ENCODE measurements around the gene UTY. TPM values are rescaled to one million over a fixed set of nuclear protein-coding genes. Genes with fewer than 3 reads are reported as not detected.

The UTY gene
- total and polyA plus RNA-seq, 2 of the 13 experiments (the other 11 are each of a cell fraction or from before 2014, with no cell fraction given): not detected

DNA sequence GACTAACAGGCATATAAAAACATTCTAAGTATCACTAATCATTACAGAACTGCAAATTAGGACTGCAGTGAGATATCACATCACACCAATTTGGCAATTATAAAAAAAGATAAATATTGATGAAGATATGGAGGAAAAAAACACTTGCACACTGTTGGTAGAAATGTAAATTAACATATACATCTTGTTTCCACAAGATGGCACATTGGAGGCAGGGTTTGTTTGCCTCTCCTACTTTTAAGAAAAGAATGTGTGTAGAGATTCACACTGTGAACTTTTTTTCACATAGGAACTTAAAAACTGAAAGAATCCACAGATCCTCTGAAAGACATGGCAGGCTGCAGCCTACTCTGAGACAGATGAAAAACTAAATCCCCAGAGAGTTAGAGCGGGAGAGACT is 21.4 kb upstream of the UTY start:
- Histone ChIP-seq H2AFZ (ENCODE audit: low read length) (no peak overlapping the region), H3K4me1 (ENCODE audit: insufficient read depth, low read length) (no peaks in the 10 kb centered on the region), H3K4me3 (replicated peaks in 1 of 3; ENCODE audit: insufficient read depth in 1 of 3, low read depth in 2 of 3, low read length in 3 of 3) (no peak overlapping the region), H3K27me3 (ENCODE audit: control insufficient read depth in 1 of 2, insufficient read depth in 2 of 2, low read length in 2 of 2) (no peaks in the 10 kb centered on the region), H3K36me3 (replicated peaks in 1 of 2; ENCODE audit: control insufficient read depth in 1 of 2, insufficient read depth in 2 of 2, low read length in 2 of 2) (no peaks in the 10 kb centered on the region), H4K20me1 (ENCODE audit: insufficient read depth, low read length) (no peaks in the 10 kb centered on the region), H3K9me3 (ENCODE audit: low read length) (no peaks in the 10 kb centered on the region; the same call in 1 of the 2 replicates), H3K79me2 (ENCODE audit: insufficient read depth, low read length) (no peaks in the 10 kb centered on the region), H3K27ac (ENCODE audit: extremely low read length, insufficient read depth, low read length) (no peak overlapping the region), H3K4me2 (ENCODE audit: low read depth, low read length) (no peak overlapping the region), H3K9ac (ENCODE audit: insufficient read depth, low read depth, low read length) (no peak overlapping the region)
- ATAC-seq (no peak), DNase-seq (ENCODE audit: low spot score) (no peak), FAIRE-seq (no peak)
- POLR2A ChIA-PET: no interaction called here
- BruUV-seq (replicated peaks): no TSS peak
- 11% methylated on average over 1 of the region's 1 CpG for WGBS (ENCODE audit: low lambda C conversion rate)
- in situ Hi-C loops (cut with HindIII; ENCODE audit: extremely low pct_ligation_motif_present, low pct_unique_long_range_greater_than_20kb) (no loop called here), intact Hi-C loops (cut with micrococcal nuclease; ENCODE audit: unreplicated experiment) (no loop called here)
- TF ChIP-seq, protein P1, sequence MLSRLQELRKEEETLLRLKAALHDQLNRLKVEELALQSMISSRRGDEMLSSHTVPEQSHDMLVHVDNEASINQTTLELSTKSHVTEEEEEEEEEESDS (CRISPR knock-in tag; IDR thresholded peaks at IDR 0.05; ENCODE audit: borderline replicate concordance): no peak
- TF ChIP-seq FOSL1 (CRISPR knock-in tag; IDR thresholded peaks at IDR 0.05; ENCODE audit: borderline replicate concordance): no peak
- TF ChIP-seq CREM (IDR thresholded peaks at IDR 0.05): no peak
- no peak for TF ChIP-seq CREM (CRISPR knock-in tag; IDR thresholded peaks at IDR 0.05)
- CTCF ChIA-PET (ENCODE audit: low intra/inter-chr PET ratio, low total read pairs): no interaction called here

GRCh38 chrY:13493737-13494136 is 13.9 kb upstream of the UTY start:
- Histone ChIP-seq H3K27me3 (ENCODE audit: control insufficient read depth in 1 of 2, insufficient read depth in 2 of 2, low read length in 2 of 2) (no peaks in the 10 kb centered on the region), H2AFZ (ENCODE audit: low read length) (no peak overlapping the region), H4K20me1 (ENCODE audit: insufficient read depth, low read length) (no peaks in the 10 kb centered on the region), H3K4me1 (ENCODE audit: insufficient read depth, low read length) (no peaks in the 10 kb centered on the region), H3K27ac (ENCODE audit: extremely low read length, insufficient read depth, low read length) (no peak overlapping the region), H3K9me3 (ENCODE audit: low read length) (peaks cover 10% of the 10 kb centered on the region; the same call in 1 of the 2 replicates), H3K4me2 (ENCODE audit: low read depth, low read length) (no peak overlapping the region), H3K36me3 (replicated peaks in 1 of 2; ENCODE audit: control insufficient read depth in 1 of 2, insufficient read depth in 2 of 2, low read length in 2 of 2) (no peaks in the 10 kb centered on the region), H3K4me3 (replicated peaks in 1 of 3; ENCODE audit: insufficient read depth in 1 of 3, low read depth in 2 of 3, low read length in 3 of 3) (no peak overlapping the region), H3K79me2 (ENCODE audit: insufficient read depth, low read length) (no peaks in the 10 kb centered on the region), H3K9ac (ENCODE audit: insufficient read depth, low read depth, low read length) (no peak overlapping the region)
- in situ Hi-C loops (cut with HindIII; ENCODE audit: extremely low pct_ligation_motif_present, low pct_unique_long_range_greater_than_20kb): no loop called here
- no peak for FAIRE-seq
- intact Hi-C loops (cut with micrococcal nuclease; ENCODE audit: unreplicated experiment): no loop called here
- ChIA-PET CTCF (ENCODE audit: low intra/inter-chr PET ratio, low total read pairs) (no interaction called here), POLR2A (no interaction called here)
- BruUV-seq (replicated peaks): no TSS peak
- WGBS (ENCODE audit: low lambda C conversion rate): 68% methylated on average over 3 of the region's 3 CpGs
- no peak for DNase-seq (ENCODE audit: low spot score)
- ATAC-seq: no peak
- TF ChIP-seq ZNF557 (CRISPR knock-in tag; IDR thresholded peaks at IDR 0.05) (no peak), ZSCAN20 (CRISPR knock-in tag; IDR thresholded peaks at IDR 0.05; ENCODE audit: borderline replicate concordance) (no peak), ZSCAN22 (CRISPR knock-in tag; IDR thresholded peaks at IDR 0.05) (no peak), ZNF331 (CRISPR knock-in tag; IDR thresholded peaks at IDR 0.05) (no peak), ZNF180 (CRISPR knock-in tag; IDR thresholded peaks at IDR 0.05; ENCODE audit: borderline replicate concordance, low read depth) (no peak), NKX3-1 (CRISPR knock-in tag; IDR thresholded peaks at IDR 0.05) (no peak), ZFP1 (CRISPR knock-in tag; IDR thresholded peaks at IDR 0.05) (no peak), STAG1 (CRISPR knock-in tag; IDR thresholded peaks at IDR 0.05) (no peak), CAMTA2 (CRISPR knock-in tag; IDR thresholded peaks at IDR 0.05; ENCODE audit: borderline replicate concordance) (no peak), ZNF609 (CRISPR knock-in tag; IDR thresholded peaks at IDR 0.05; ENCODE audit: borderline replicate concordance) (no peak)
- TF ChIP-seq, protein P2, sequence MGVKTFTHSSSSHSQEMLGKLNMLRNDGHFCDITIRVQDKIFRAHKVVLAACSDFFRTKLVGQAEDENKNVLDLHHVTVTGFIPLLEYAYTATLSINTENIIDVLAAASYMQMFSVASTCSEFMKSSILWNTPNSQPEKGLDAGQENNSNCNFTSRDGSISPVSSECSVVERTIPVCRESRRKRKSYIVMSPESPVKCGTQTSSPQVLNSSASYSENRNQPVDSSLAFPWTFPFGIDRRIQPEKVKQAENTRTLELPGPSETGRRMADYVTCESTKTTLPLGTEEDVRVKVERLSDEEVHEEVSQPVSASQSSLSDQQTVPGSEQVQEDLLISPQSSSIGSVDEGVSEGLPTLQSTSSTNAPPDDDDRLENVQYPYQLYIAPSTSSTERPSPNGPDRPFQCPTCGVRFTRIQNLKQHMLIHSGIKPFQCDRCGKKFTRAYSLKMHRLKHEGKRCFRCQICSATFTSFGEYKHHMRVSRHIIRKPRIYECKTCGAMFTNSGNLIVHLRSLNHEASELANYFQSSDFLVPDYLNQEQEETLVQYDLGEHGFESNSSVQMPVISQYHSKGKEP (CRISPR knock-in tag; IDR thresholded peaks at IDR 0.05): no peak

All from HepG2 (cell line).